GM18873 (cell line): ENCODE measurements around the gene SNCA.

Experiments
- ATAC-seq: cut with Tn5 transposase; IDR thresholded peaks from one replicate; pipeline ENCODE4 v1.9.1; 2021; ENCODE audit warnings: mild to moderate bottlenecking, moderate library complexity, moderate number of reproducible peaks; ENCODE audit not compliant: unreplicated experiment, low FRiP score

SNCA gene

GRCh38 chr4:89820010-89820409 lies 17.0 kb downstream of the SNCA start:
- ATAC-seq: no peak

GRCh38 chr4:89814362-89814761 lies 22.6 kb downstream of the SNCA start:
- no peak for ATAC-seq

GRCh38 chr4:89813197-89813596 lies 23.8 kb downstream of the SNCA start:
- no peak for ATAC-seq

- ATAC-seq: no peak
Measured at GRCh38 chr4:89807441-89808140, 29.4 kb downstream of the SNCA start.

- no peak for ATAC-seq
Measured at GRCh38 chr4:89805297-89805696, 31.7 kb downstream of the SNCA start.

GRCh38 chr4:89803915-89804314 lies 33.0 kb downstream of the SNCA start:
- ATAC-seq: no peak

- no peak for ATAC-seq
Measured at GRCh38 chr4:89803036-89803435, 33.9 kb downstream of the SNCA start.

- ATAC-seq: no peak
Measured at GRCh38 chr4:89800527-89801103, 36.3 kb downstream of the SNCA start.

- ATAC-seq: no peak
Measured at GRCh38 chr4:89800012-89800516, 36.9 kb downstream of the SNCA start.

- no peak for ATAC-seq
Measured at GRCh38 chr4:89799071-89799470, 37.9 kb downstream of the SNCA start.

GRCh38 chr4:89797117-89797516 lies 39.8 kb downstream of the SNCA start:
- ATAC-seq: no peak

- no peak for ATAC-seq
Measured at GRCh38 chr4:89788206-89789072, 48.5 kb downstream of the SNCA start.

- ATAC-seq: no peak
Measured at GRCh38 chr4:89784686-89785231, 52.2 kb downstream of the SNCA start.

- no peak for ATAC-seq
Measured at GRCh38 chr4:89781321-89781720, 55.6 kb downstream of the SNCA start.

GRCh38 chr4:89773805-89774204 lies 63.2 kb downstream of the SNCA start:
- ATAC-seq: no peak

- no peak for ATAC-seq
Measured at GRCh38 chr4:89769856-89770255, 67.1 kb downstream of the SNCA start.

GRCh38 chr4:89767924-89768323 lies 69.0 kb downstream of the SNCA start:
- ATAC-seq: no peak

GRCh38 chr4:89765966-89766365 lies 71.0 kb downstream of the SNCA start:
- no peak for ATAC-seq

- no peak for ATAC-seq
Measured at GRCh38 chr4:89765528-89765927, 71.4 kb downstream of the SNCA start.

GRCh38 chr4:89762311-89762710 lies 74.7 kb downstream of the SNCA start:
- ATAC-seq: no peak

GRCh38 chr4:89759426-89759825 lies 77.5 kb downstream of the SNCA start:
- ATAC-seq: no peak
